Measurements from ENCODE around the gene ECSIT.
"Not testable (repeated sequence)": the region's sequence is repeated elsewhere in the genome, so short reads cannot be mapped to it uniquely, and the experiment has no call there.

The ECSIT gene

DNA sequence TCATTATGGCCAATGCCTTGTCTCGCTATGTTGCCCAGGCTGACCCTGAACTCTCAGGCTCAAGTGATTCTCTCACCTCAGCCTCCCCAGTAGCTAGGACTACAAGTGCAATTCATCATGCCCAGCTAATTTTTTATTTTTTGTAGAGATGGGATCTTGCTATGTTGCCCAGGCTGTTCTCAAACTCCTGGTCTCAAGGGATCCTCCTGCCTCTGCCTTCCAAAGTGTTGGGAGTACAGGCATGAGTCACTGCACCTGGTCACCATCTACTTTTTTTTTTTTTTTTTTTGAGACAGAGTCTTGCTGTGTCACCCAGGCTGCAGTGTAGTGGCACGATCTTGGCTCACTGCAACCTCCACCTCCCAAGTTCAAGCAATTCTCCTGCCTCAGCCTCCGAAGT is 53.6 kb downstream of the ECSIT start:
- not testable (repeated sequence) for H3K27me3 ChIP-seq (ENCODE audit: control insufficient read depth in 2 of 2, insufficient read depth in 2 of 2, low read length in 2 of 2); H3K4me1 ChIP-seq (ENCODE audit: control insufficient read depth in 2 of 2, insufficient read depth in 2 of 2, low read length in 2 of 2); H3K27ac ChIP-seq (ENCODE audit: low read depth in 2 of 2, low read length in 2 of 2); H3K36me3 ChIP-seq (ENCODE audit: control insufficient read depth in 2 of 2, insufficient read depth in 2 of 2, low read length in 2 of 2); H3K9ac ChIP-seq (ENCODE audit: low read depth in 1 of 2, low read length in 2 of 2); H3K9me3 ChIP-seq (ENCODE audit: control insufficient read depth in 2 of 2, low read length in 2 of 2); H3K4me3 ChIP-seq (ENCODE audit: low read length in 2 of 2)

DNA sequence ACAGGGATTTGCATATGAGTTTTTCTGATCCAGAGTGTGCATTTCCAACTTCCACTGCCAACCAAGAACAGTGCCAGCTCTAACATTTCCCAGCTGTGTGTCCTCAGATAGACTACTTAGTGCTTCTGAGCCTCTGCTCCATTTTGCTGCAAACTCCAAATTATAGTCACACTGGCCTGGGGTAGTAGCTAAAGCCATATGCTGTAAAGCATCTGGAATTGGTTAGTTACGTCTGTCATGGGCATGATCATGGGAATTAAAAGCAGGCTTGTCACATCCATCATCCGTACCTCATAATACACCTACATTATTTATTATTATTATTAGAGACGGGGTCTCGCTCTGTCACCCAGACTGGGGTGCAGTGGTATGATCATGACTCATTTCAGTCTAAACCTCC is 55.2 kb downstream of the ECSIT start:
- Histone ChIP-seq H3K27me3 (ENCODE audit: control insufficient read depth in 2 of 2, insufficient read depth in 2 of 2, low read length in 2 of 2) (peaks cover 0 to 3% of the 10 kb centered on the region in 2 donors), H3K4me3 (ENCODE audit: low read length in 2 of 2) (no peak overlapping the region), H3K36me3 (ENCODE audit: control insufficient read depth in 2 of 2, insufficient read depth in 2 of 2, low read length in 2 of 2) (no peaks in the 10 kb centered on the region), H3K9ac (ENCODE audit: low read depth in 1 of 2, low read length in 2 of 2) (no peak overlapping the region), H3K9me3 (ENCODE audit: control insufficient read depth in 2 of 2, low read length in 2 of 2) (no peaks in the 10 kb centered on the region), H3K4me1 (ENCODE audit: control insufficient read depth in 2 of 2, insufficient read depth in 2 of 2, low read length in 2 of 2) (no peaks in the 10 kb centered on the region), H3K27ac (ENCODE audit: low read depth in 2 of 2, low read length in 2 of 2) (no peak overlapping the region)

GRCh38 chr19:11468266-11468845 is 60.6 kb downstream of the ECSIT start:
- not testable (repeated sequence) for H3K27ac ChIP-seq (ENCODE audit: low read depth in 2 of 2, low read length in 2 of 2); H3K36me3 ChIP-seq (ENCODE audit: control insufficient read depth in 2 of 2, insufficient read depth in 2 of 2, low read length in 2 of 2); H3K9ac ChIP-seq (ENCODE audit: low read depth in 1 of 2, low read length in 2 of 2); H3K9me3 ChIP-seq (ENCODE audit: control insufficient read depth in 2 of 2, low read length in 2 of 2); H3K4me3 ChIP-seq (ENCODE audit: low read length in 2 of 2); H3K27me3 ChIP-seq (ENCODE audit: control insufficient read depth in 2 of 2, insufficient read depth in 2 of 2, low read length in 2 of 2); H3K4me1 ChIP-seq (ENCODE audit: control insufficient read depth in 2 of 2, insufficient read depth in 2 of 2, low read length in 2 of 2)

- no peak overlapping the region for H3K9ac ChIP-seq (ENCODE audit: low read depth in 1 of 2, low read length in 2 of 2)
- H3K9me3 ChIP-seq (ENCODE audit: control insufficient read depth in 2 of 2, low read length in 2 of 2): no peaks in the 10 kb centered on the region
- no peaks in the 10 kb centered on the region for H3K4me1 ChIP-seq (ENCODE audit: control insufficient read depth in 2 of 2, insufficient read depth in 2 of 2, low read length in 2 of 2)
- no peak overlapping the region for H3K27ac ChIP-seq (ENCODE audit: low read depth in 2 of 2, low read length in 2 of 2)
- peaks cover 2 to 4% of the 10 kb centered on the region in 2 donors for H3K27me3 ChIP-seq (ENCODE audit: control insufficient read depth in 2 of 2, insufficient read depth in 2 of 2, low read length in 2 of 2)
- H3K36me3 ChIP-seq (ENCODE audit: control insufficient read depth in 2 of 2, insufficient read depth in 2 of 2, low read length in 2 of 2): no peaks in the 10 kb centered on the region
- no peak overlapping the region for H3K4me3 ChIP-seq (ENCODE audit: low read length in 2 of 2)
Measured at GRCh38 chr19:11465600-11465999, 63.3 kb downstream of the ECSIT start.

- H3K36me3 ChIP-seq (ENCODE audit: control insufficient read depth in 2 of 2, insufficient read depth in 2 of 2, low read length in 2 of 2): no peaks in the 10 kb centered on the region
- H3K27ac ChIP-seq (ENCODE audit: low read depth in 2 of 2, low read length in 2 of 2): no peak overlapping the region
- H3K9me3 ChIP-seq (ENCODE audit: control insufficient read depth in 2 of 2, low read length in 2 of 2): no peaks in the 10 kb centered on the region
- H3K4me1 ChIP-seq (ENCODE audit: control insufficient read depth in 2 of 2, insufficient read depth in 2 of 2, low read length in 2 of 2): no peaks in the 10 kb centered on the region
- peaks cover 2 to 4% of the 10 kb centered on the region in 2 donors for H3K27me3 ChIP-seq (ENCODE audit: control insufficient read depth in 2 of 2, insufficient read depth in 2 of 2, low read length in 2 of 2)
- H3K4me3 ChIP-seq (ENCODE audit: low read length in 2 of 2): no peak overlapping the region
- H3K9ac ChIP-seq (ENCODE audit: low read depth in 1 of 2, low read length in 2 of 2): no peak overlapping the region
Measured at GRCh38 chr19:11464333-11465265, 64.3 kb downstream of the ECSIT start.

DNA sequence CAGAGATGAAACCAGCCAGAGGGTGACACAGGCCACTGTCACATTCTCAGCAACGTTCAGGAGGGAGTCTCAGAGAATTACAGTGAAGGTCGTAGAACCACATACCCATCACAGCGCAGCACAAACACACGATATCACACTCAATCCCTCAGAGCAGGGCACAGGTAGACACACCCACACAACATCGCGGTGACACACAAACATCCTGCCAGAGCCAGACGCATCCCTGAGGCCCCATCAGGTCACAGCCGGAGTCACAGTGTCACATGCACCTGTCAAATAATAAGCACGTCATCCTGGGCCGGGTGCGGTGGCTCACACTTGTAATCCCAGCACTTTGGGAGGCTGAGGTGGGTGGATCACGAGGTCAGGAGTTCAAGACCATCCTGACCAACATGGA is 65.5 kb downstream of the ECSIT start:
- no peaks in the 10 kb centered on the region for H3K4me1 ChIP-seq (ENCODE audit: control insufficient read depth in 2 of 2, insufficient read depth in 2 of 2, low read length in 2 of 2)
- peaks cover 2 to 4% of the 10 kb centered on the region in 2 donors for H3K27me3 ChIP-seq (ENCODE audit: control insufficient read depth in 2 of 2, insufficient read depth in 2 of 2, low read length in 2 of 2)
- H3K27ac ChIP-seq (ENCODE audit: low read depth in 2 of 2, low read length in 2 of 2): no peak overlapping the region
- no peak overlapping the region for H3K4me3 ChIP-seq (ENCODE audit: low read length in 2 of 2)
- H3K9ac ChIP-seq (ENCODE audit: low read depth in 1 of 2, low read length in 2 of 2): no peak overlapping the region
- no peaks in the 10 kb centered on the region for H3K9me3 ChIP-seq (ENCODE audit: control insufficient read depth in 2 of 2, low read length in 2 of 2)
- no peaks in the 10 kb centered on the region for H3K36me3 ChIP-seq (ENCODE audit: control insufficient read depth in 2 of 2, insufficient read depth in 2 of 2, low read length in 2 of 2)

DNA sequence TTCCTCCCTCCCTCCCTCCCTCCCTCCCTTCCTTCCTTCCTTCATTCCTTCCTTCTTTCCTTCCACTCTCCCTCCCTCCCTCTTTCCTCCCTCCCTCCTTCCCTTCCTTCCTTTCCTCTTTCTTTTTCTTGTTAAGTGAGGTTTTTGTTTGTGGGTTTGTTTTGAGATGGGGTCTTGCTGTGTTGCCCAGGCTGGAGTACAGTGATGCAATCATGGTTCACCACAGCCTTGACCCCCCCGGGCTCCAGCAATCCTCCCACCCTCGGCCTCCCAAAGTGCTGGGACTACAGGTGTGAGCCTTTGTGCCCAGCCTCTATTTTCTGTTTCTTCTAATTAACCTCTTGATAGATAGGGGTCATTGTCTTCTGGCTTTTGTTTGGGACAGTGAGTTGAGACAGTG is 67.5 kb downstream of the ECSIT start:
- no peak overlapping the region for H3K27ac ChIP-seq (ENCODE audit: low read depth in 2 of 2, low read length in 2 of 2)
- no peak overlapping the region for H3K9ac ChIP-seq (ENCODE audit: low read depth in 1 of 2, low read length in 2 of 2)
- H3K4me1 ChIP-seq (ENCODE audit: control insufficient read depth in 2 of 2, insufficient read depth in 2 of 2, low read length in 2 of 2): no peaks in the 10 kb centered on the region
- no peaks in the 10 kb centered on the region for H3K9me3 ChIP-seq (ENCODE audit: control insufficient read depth in 2 of 2, low read length in 2 of 2)
- peaks cover 2 to 4% of the 10 kb centered on the region in 2 donors for H3K27me3 ChIP-seq (ENCODE audit: control insufficient read depth in 2 of 2, insufficient read depth in 2 of 2, low read length in 2 of 2)
- H3K4me3 ChIP-seq (ENCODE audit: low read length in 2 of 2): no peak overlapping the region
- H3K36me3 ChIP-seq (ENCODE audit: control insufficient read depth in 2 of 2, insufficient read depth in 2 of 2, low read length in 2 of 2): no peaks in the 10 kb centered on the region

- Histone ChIP-seq H3K27ac (ENCODE audit: low read depth in 2 of 2, low read length in 2 of 2) (no peak overlapping the region), H3K9me3 (ENCODE audit: control insufficient read depth in 2 of 2, low read length in 2 of 2) (no peaks in the 10 kb centered on the region), H3K27me3 (ENCODE audit: control insufficient read depth in 2 of 2, insufficient read depth in 2 of 2, low read length in 2 of 2) (peaks cover 2 to 4% of the 10 kb centered on the region in 2 donors), H3K4me3 (ENCODE audit: low read length in 2 of 2) (no peak overlapping the region), H3K9ac (ENCODE audit: low read depth in 1 of 2, low read length in 2 of 2) (no peak overlapping the region), H3K4me1 (ENCODE audit: control insufficient read depth in 2 of 2, insufficient read depth in 2 of 2, low read length in 2 of 2) (no peaks in the 10 kb centered on the region), H3K36me3 (ENCODE audit: control insufficient read depth in 2 of 2, insufficient read depth in 2 of 2, low read length in 2 of 2) (no peaks in the 10 kb centered on the region)
Measured at GRCh38 chr19:11460207-11460606, 68.7 kb downstream of the ECSIT start.

GRCh38 chr19:11458912-11459311 is 70.0 kb downstream of the ECSIT start:
- H3K4me1 ChIP-seq (ENCODE audit: control insufficient read depth in 2 of 2, insufficient read depth in 2 of 2, low read length in 2 of 2); H3K36me3 ChIP-seq (ENCODE audit: control insufficient read depth in 2 of 2, insufficient read depth in 2 of 2, low read length in 2 of 2); H3K4me3 ChIP-seq (ENCODE audit: low read length in 2 of 2); H3K27me3 ChIP-seq (ENCODE audit: control insufficient read depth in 2 of 2, insufficient read depth in 2 of 2, low read length in 2 of 2); H3K27ac ChIP-seq (ENCODE audit: low read depth in 2 of 2, low read length in 2 of 2); H3K9ac ChIP-seq (ENCODE audit: low read depth in 1 of 2, low read length in 2 of 2); H3K9me3 ChIP-seq (ENCODE audit: control insufficient read depth in 2 of 2, low read length in 2 of 2): not testable (repeated sequence)

DNA sequence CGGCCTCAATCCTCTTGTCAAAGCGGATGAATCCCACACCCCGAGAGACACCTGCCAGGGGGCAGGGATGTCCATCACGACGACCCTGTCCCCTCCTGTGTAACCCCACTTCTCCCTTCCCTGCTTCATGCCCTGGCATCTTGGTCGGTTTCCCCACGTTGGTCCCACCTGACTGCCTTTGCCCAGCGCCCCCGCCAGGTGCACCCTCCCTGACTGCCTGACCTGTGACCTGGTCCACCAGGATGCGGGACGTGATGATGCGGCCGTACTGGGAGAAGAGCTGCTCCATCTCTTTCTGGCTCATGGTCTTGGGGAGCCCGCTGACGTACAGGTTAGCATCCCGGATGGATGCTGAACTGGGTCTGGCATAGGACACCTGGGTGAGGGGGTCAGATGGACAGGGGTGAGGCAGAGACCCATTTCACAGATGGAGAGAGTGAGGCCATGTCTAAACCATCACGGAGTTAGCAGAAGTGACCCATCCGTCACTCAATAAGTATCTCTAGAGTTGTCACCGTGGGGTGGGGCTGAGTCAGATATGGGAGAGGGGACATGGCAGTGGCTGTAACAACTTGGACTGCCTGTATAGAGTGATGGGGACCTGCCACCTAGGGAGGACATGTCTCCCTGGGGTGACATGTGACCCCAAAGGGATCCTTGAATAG is 70.6 kb downstream of the ECSIT start:
- Histone ChIP-seq H3K4me3 (ENCODE audit: low read length in 2 of 2) (no peak overlapping the region), H3K27ac (ENCODE audit: low read depth in 2 of 2, low read length in 2 of 2) (no peak overlapping the region), H3K9me3 (ENCODE audit: control insufficient read depth in 2 of 2, low read length in 2 of 2) (no peaks in the 10 kb centered on the region), H3K4me1 (ENCODE audit: control insufficient read depth in 2 of 2, insufficient read depth in 2 of 2, low read length in 2 of 2) (no peaks in the 10 kb centered on the region), H3K36me3 (ENCODE audit: control insufficient read depth in 2 of 2, insufficient read depth in 2 of 2, low read length in 2 of 2) (no peaks in the 10 kb centered on the region), H3K27me3 (ENCODE audit: control insufficient read depth in 2 of 2, insufficient read depth in 2 of 2, low read length in 2 of 2) (peaks cover 0 to 1% of the 10 kb centered on the region in 2 donors), H3K9ac (ENCODE audit: low read depth in 1 of 2, low read length in 2 of 2) (no peak overlapping the region)

Measured in mucosa of rectum (tissue), 2 donors.